Stimulated activated naive CD8-positive, alpha-beta T cell treated with anti-CD3 and anti-CD28 coated beads, Interleukin-15, amount 100 ng/mL, for 72 hours (primary cell): ENCODE data around the gene ZNF414.

ENCODE experiments used
- ATAC-seq: fragments of 150-1000 bp; cut with Tn5 transposase; 2 replicates; pipeline ENCODE4 v1.10.0; 2021; ENCODE audit warnings: mild to moderate bottlenecking, moderate library complexity
- DNase-seq, 2 donors: peaks; one replicate each; pipeline ENCODE4 v3.0.0; 2021 to 2022
- H3K27ac Mint-ChIP-seq, 2 donors: one replicate each; pipeline ENCODE4 v1.8.0; 2022; ENCODE audit warnings: mild to moderate bottlenecking in 2 of 2, mixed read lengths in 2 of 2, moderate library complexity in 2 of 2
- H3K27me3 Mint-ChIP-seq: one replicate; pipeline ENCODE4 v1.8.0; 2022; ENCODE audit warnings: mixed read lengths
- H3K4me1 Mint-ChIP-seq: one replicate; pipeline ENCODE4 v1.8.0; 2022; ENCODE audit warnings: mild to moderate bottlenecking, mixed read lengths
- H3K4me3 Mint-ChIP-seq, 2 donors: one replicate each; pipeline ENCODE4 v1.8.0; 2022; ENCODE audit warnings: mild to moderate bottlenecking in 2 of 2, mixed read lengths in 2 of 2, moderate library complexity in 1 of 2
- H3K9me3 Mint-ChIP-seq, 2 donors: one replicate each; pipeline ENCODE4 v1.8.0; 2022; ENCODE audit warnings: mixed read lengths in 2 of 2

ZNF414 gene

GRCh38 chr19:8468761-8469373 is 45.1 kb downstream of the ZNF414 start:
- Mint-ChIP-seq H3K4me3 (no peak overlapping the region), H3K9me3 (no peaks in the 10 kb centered on the region), H3K27me3 (no peaks in the 10 kb centered on the region), H3K4me1 (peaks cover 17% of the 10 kb centered on the region), H3K27ac (no peak overlapping the region)
- ATAC-seq (no peak), DNase-seq (no peak)

- Mint-ChIP-seq H3K4me1 (peaks cover 10% of the 10 kb centered on the region), H3K27ac (no peak overlapping the region), H3K27me3 (no peaks in the 10 kb centered on the region), H3K9me3 (no peaks in the 10 kb centered on the region), H3K4me3 (no peak overlapping the region)
- no peak for ATAC-seq
- DNase-seq: no peak
Observed at GRCh38 chr19:8468124-8468523, 45.8 kb downstream of the ZNF414 start.

GRCh38 chr19:8466018-8466417 is 47.9 kb downstream of the ZNF414 start:
- no peak overlapping the region for H3K4me3 Mint-ChIP-seq
- no peaks in the 10 kb centered on the region for H3K27me3 Mint-ChIP-seq
- no peaks in the 10 kb centered on the region for H3K9me3 Mint-ChIP-seq
- peaks cover 7% of the 10 kb centered on the region for H3K4me1 Mint-ChIP-seq
- no peak overlapping the region for H3K27ac Mint-ChIP-seq
- DNase-seq (no peak), ATAC-seq (no peak)

- ATAC-seq: no peak
- no peaks in the 10 kb centered on the region for H3K9me3 Mint-ChIP-seq
Observed at GRCh38 chr19:8463365-8463764, 50.6 kb downstream of the ZNF414 start.

GRCh38 chr19:8462571-8462970 is 51.4 kb downstream of the ZNF414 start:
- H3K4me1 Mint-ChIP-seq: peaks cover 36% of the 10 kb centered on the region
- H3K27ac Mint-ChIP-seq: peak overlapping the region in 1 of 2 donors; percentile 8
- no peak for DNase-seq
- no peaks in the 10 kb centered on the region for H3K9me3 Mint-ChIP-seq
- ATAC-seq: no peak
- no peaks in the 10 kb centered on the region for H3K27me3 Mint-ChIP-seq
- no peak overlapping the region for H3K4me3 Mint-ChIP-seq

More at GRCh38 chr19:8463365-8463764, 50.6 kb downstream of the ZNF414 start:
- no peak for DNase-seq
- H3K4me3 Mint-ChIP-seq: no peak overlapping the region
- no peaks in the 10 kb centered on the region for H3K27me3 Mint-ChIP-seq
- H3K4me1 Mint-ChIP-seq: peaks cover 33% of the 10 kb centered on the region
- H3K27ac Mint-ChIP-seq: peak overlapping the region in 1 of 2 donors; percentile 2

GRCh38 chr19:8461891-8462290 is 52.1 kb downstream of the ZNF414 start:
- Mint-ChIP-seq H3K9me3 (no peaks in the 10 kb centered on the region), H3K27ac (peak overlapping the region in 1 of 2 donors; percentile 19), H3K4me3 (no peak overlapping the region), H3K27me3 (no peaks in the 10 kb centered on the region), H3K4me1 (peaks cover 38% of the 10 kb centered on the region)
- ATAC-seq (no peak), DNase-seq (no peak)

GRCh38 chr19:8461376-8461775 is 52.6 kb downstream of the ZNF414 start:
- no peak overlapping the region for H3K27ac Mint-ChIP-seq
- peaks cover 43% of the 10 kb centered on the region for H3K4me1 Mint-ChIP-seq
- no peaks in the 10 kb centered on the region for H3K27me3 Mint-ChIP-seq
- no peak for DNase-seq
- no peak overlapping the region for H3K4me3 Mint-ChIP-seq
- no peak for ATAC-seq
- no peaks in the 10 kb centered on the region for H3K9me3 Mint-ChIP-seq

- ATAC-seq (no peak), DNase-seq (no peak)
- no peaks in the 10 kb centered on the region for H3K9me3 Mint-ChIP-seq
- no peak overlapping the region for H3K4me3 Mint-ChIP-seq
- no peaks in the 10 kb centered on the region for H3K27me3 Mint-ChIP-seq
- peaks cover 49% of the 10 kb centered on the region for H3K4me1 Mint-ChIP-seq
- H3K27ac Mint-ChIP-seq: peak overlapping the region in 1 of 2 donors; percentile 63
Observed at GRCh38 chr19:8460516-8461298, 53.3 kb downstream of the ZNF414 start.
